Fibroblast of lung (primary cell): Measurements from ENCODE around the gene MDFI. TPM values are rescaled to one million over a fixed set of nuclear protein-coding genes. Genes with fewer than 3 reads are reported as not detected.

Experiments used
- DNase-seq, 2 donors: peaks; one replicate each; pipeline versions ENCODE4 v3.0.0 to v3.0.0-alpha.2; 2010; ENCODE audit warnings: low read depth in 2 of 2
- H2AFZ ChIP-seq: 2 replicates; pipeline ENCODE4 v1.5.1; 2012; ENCODE audit warnings: low read length, control low read depth, inconsistent platforms
- H3K27ac ChIP-seq: 2 replicates; pipeline ENCODE4 v1.5.1; 2011; ENCODE audit warnings: low read length, control low read depth; ENCODE audit not compliant: insufficient read depth
- H3K27me3 ChIP-seq: 2 replicates; pipeline ENCODE4 v1.5.1; 2011; ENCODE audit warnings: mild to moderate bottlenecking, low read length; ENCODE audit not compliant: control insufficient read depth, insufficient read depth
- H3K36me3 ChIP-seq: 2 replicates; pipeline ENCODE4 v1.5.1; 2011; ENCODE audit warnings: low read length; ENCODE audit not compliant: control insufficient read depth, insufficient read depth
- H3K4me1 ChIP-seq: 2 replicates; pipeline ENCODE4 v1.5.1; 2011; ENCODE audit warnings: low read length; ENCODE audit not compliant: control insufficient read depth, insufficient read depth; ENCODE audit errors: extremely low read depth
- H3K4me2 ChIP-seq: 2 replicates; pipeline ENCODE4 v1.5.1; 2011; ENCODE audit warnings: low read length, control low read depth; ENCODE audit not compliant: insufficient read depth; ENCODE audit errors: extremely low read depth
- H3K4me3 ChIP-seq, 4 experiments: fragments of 200-600 bp in 1 of 4; sonication (generic) in 1 of 4; replicated peaks in 1 of 4; 2 replicates each; pipeline ENCODE4 v1.5.1; 2011 to 2016; ENCODE audit warnings: low read length in 4 of 4, low read depth in 3 of 4, mild to moderate bottlenecking in 3 of 4, control low read depth in 2 of 4, inconsistent platforms in 1 of 4, mixed read lengths in 1 of 4; ENCODE audit not compliant: insufficient read depth in 1 of 4; ENCODE audit errors: control extremely low read depth in 1 of 4
- H3K79me2 ChIP-seq: 2 replicates; pipeline ENCODE4 v1.5.1; 2012; ENCODE audit warnings: mild to moderate bottlenecking, low read length, inconsistent platforms; ENCODE audit not compliant: control insufficient read depth, insufficient read depth
- H3K9ac ChIP-seq: 2 replicates; pipeline ENCODE4 v1.5.1; 2011; ENCODE audit warnings: mild to moderate bottlenecking, low read length, control low read depth; ENCODE audit not compliant: insufficient read depth
- H3K9me3 ChIP-seq: 2 replicates; pipeline ENCODE4 v1.5.1; 2012; ENCODE audit warnings: low read depth, low read length; ENCODE audit not compliant: control insufficient read depth, insufficient read depth
- H4K20me1 ChIP-seq: 2 replicates; pipeline ENCODE4 v1.5.1; 2011; ENCODE audit warnings: low read length; ENCODE audit not compliant: control insufficient read depth, insufficient read depth; ENCODE audit errors: extremely low read depth
- EZH2 ChIP-seq: IDR thresholded peaks from 2 replicates; pipeline ENCODE4 v1.5.1; 2012; ENCODE audit warnings: low read length, control low read depth, mild to moderate bottlenecking; ENCODE audit errors: missing control alignments
- polyA plus RNA-seq, 2 donors: library from polyadenylated mRNA; depleted of rRNA in 1 of 2; stranded (reverse) in 1 of 2; unstranded in 1 of 2; fragments of >200 nt; gene quantifications; 2 replicates each; pipeline ENCODE4 v1.2.1, GENCODE V29; 2011 to 2012; ENCODE audit warnings: missing spikeins in 1 of 2
- total RNA-seq: library from RNA; depleted of rRNA; stranded (reverse); fragments of >200 nt; gene quantifications from 2 replicates; pipeline ENCODE4 v1.2.1, GENCODE V29; 2014
- TF ChIP-seq, protein P1 (sequence below), 2 donors: IDR thresholded peaks in 1 of 2; conservative IDR thresholded peaks in 1 of 2; 1 replicate in 1 of 2; 2 replicates in 1 of 2; pipeline ENCODE4 v1.5.1; 2011 to 2012; ENCODE audit warnings: low read length in 2 of 2, control low read depth in 1 of 2, inconsistent platforms in 1 of 2, low read depth in 1 of 2, mild to moderate bottlenecking in 1 of 2

Gene MDFI
- total and polyA plus RNA-seq, 2 donors (not counting 1 experiment from before 2014, with no cell fraction given) = 0.17 TPM; not detected in 1

DNA sequence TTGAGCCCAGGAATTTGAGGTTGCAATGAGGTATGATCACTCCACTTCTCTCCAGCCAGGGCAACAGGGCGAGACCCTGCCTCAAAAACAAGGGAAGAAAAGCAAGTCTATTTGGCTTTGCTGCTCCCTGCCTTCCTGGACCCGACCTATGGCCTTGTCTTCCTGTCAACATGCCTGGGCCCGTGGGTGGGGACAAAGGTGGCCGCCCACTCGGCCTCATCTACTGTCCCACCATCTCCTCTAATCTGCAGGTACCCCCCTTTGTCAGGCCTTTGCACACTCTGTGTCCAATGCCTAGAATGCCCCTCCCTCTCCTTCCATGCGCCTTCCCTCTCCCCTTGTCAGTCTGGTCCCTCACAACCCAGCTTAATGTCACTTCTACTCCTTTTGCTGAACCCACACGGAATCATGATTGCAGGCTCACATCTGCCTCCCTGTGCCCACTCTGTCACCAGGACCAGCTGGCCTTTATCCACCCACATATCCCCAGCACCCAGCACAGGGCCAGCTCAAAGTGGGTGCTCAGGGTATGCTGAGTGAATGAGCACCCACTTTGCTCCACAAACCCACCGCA lies 40.3 kb downstream of the MDFI start:
- no peak overlapping the region for H3K9ac ChIP-seq
- TF ChIP-seq, protein P1, sequence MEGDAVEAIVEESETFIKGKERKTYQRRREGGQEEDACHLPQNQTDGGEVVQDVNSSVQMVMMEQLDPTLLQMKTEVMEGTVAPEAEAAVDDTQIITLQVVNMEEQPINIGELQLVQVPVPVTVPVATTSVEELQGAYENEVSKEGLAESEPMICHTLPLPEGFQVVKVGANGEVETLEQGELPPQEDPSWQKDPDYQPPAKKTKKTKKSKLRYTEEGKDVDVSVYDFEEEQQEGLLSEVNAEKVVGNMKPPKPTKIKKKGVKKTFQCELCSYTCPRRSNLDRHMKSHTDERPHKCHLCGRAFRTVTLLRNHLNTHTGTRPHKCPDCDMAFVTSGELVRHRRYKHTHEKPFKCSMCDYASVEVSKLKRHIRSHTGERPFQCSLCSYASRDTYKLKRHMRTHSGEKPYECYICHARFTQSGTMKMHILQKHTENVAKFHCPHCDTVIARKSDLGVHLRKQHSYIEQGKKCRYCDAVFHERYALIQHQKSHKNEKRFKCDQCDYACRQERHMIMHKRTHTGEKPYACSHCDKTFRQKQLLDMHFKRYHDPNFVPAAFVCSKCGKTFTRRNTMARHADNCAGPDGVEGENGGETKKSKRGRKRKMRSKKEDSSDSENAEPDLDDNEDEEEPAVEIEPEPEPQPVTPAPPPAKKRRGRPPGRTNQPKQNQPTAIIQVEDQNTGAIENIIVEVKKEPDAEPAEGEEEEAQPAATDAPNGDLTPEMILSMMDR (conservative IDR thresholded peaks at IDR 0.05 in 1 of 2, IDR thresholded peaks at IDR 0.05 in 1 of 2; ENCODE audit: low read depth in 1 of 2, low read length in 2 of 2) = no peak
- TF ChIP-seq EZH2 = no peak
- no peaks in the 10 kb centered on the region for H3K9me3 ChIP-seq
- no peak overlapping the region for H2AFZ ChIP-seq
- H3K4me3 ChIP-seq = no peak overlapping the region
- H3K27ac ChIP-seq = no peak overlapping the region
- no peaks in the 10 kb centered on the region for H3K36me3 ChIP-seq
- H3K27me3 ChIP-seq = peaks cover 4% of the 10 kb centered on the region
- peaks cover 2% of the 10 kb centered on the region for H3K4me1 ChIP-seq
- H3K79me2 ChIP-seq = no peaks in the 10 kb centered on the region
- DNase-seq = no peak
- no peaks in the 10 kb centered on the region for H4K20me1 ChIP-seq
- H3K4me2 ChIP-seq = no peak overlapping the region

DNA sequence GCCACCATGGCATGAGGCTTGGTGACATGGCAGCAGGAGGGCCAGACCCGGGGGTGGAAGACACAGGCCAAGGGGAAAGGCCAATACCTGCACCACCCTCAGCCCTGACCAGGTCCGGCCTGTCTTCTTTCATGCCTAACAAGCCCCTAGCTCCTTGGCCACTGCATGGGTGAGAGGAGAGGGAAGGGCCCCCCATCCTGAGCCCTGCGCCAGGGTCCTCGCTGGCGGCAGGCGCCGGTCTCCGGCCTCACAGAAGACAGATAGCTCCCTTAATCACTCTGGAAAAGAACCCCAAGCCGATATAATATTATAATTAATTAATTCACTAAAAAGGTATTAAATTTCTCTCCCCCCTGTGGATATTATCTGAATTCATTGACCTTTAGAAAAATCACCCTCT lies 41.4 kb downstream of the MDFI start:
- no peak overlapping the region for H3K4me3 ChIP-seq
- no peak overlapping the region for H2AFZ ChIP-seq
- no peaks in the 10 kb centered on the region for H3K36me3 ChIP-seq
- H3K9me3 ChIP-seq = no peaks in the 10 kb centered on the region
- H3K9ac ChIP-seq = no peak overlapping the region
- H3K79me2 ChIP-seq = no peaks in the 10 kb centered on the region
- H3K4me1 ChIP-seq = peaks cover 2% of the 10 kb centered on the region
- H3K27ac ChIP-seq = no peak overlapping the region
- DNase-seq = no peak
- TF ChIP-seq, protein P1 (conservative IDR thresholded peaks at IDR 0.05 in 1 of 2, IDR thresholded peaks at IDR 0.05 in 1 of 2; ENCODE audit: low read depth in 1 of 2, low read length in 2 of 2) = no peak
- TF ChIP-seq EZH2 = no peak
- H3K4me2 ChIP-seq = no peak overlapping the region
- H4K20me1 ChIP-seq = no peaks in the 10 kb centered on the region
- peaks cover 4% of the 10 kb centered on the region for H3K27me3 ChIP-seq

DNA sequence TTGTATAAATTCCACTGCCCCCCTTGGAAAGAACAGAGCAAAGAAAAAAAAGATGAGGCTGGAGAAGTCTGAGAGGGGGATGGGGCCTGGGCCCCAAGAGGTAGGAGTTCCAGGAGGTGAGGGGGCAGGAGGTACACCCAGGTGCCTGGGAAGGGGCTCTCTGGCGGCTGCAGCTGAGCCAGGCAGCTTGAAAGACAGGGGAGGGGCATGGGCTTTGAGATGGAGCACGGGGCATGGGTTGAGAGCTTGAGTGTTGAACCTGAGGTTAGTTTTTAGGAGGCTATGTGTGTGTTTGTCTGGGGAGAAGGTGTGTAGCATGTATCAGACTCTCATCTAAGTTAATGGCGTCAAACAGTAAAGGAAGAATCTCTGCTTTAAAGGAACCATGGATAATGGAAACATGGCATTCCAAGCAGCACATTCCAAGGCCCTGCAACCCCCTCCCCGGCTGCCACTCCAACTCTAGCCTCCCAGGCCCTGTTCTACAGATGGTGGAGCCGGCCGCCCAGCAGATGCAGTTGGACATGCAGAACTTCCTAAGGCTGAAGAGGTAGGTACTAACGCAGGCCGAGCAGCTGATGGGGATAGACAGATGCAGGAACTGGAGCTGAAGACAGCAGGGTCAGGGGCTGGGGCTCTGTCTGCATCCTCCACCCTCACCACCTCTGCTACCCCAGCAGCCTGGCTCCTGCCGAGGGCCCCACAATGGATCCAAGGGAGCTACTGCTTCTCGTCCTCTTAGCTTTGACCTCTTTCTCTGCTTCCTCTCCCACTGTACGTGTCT lies 42.1 kb downstream of the MDFI start:
- Histone ChIP-seq H3K9me3 (no peaks in the 10 kb centered on the region), H3K79me2 (no peaks in the 10 kb centered on the region), H3K4me3 (no peak overlapping the region), H3K27ac (no peak overlapping the region), H3K4me2 (no peak overlapping the region), H2AFZ (no peak overlapping the region), H3K4me1 (peaks cover 2% of the 10 kb centered on the region), H3K27me3 (peaks cover 4% of the 10 kb centered on the region), H3K9ac (no peak overlapping the region), H3K36me3 (no peaks in the 10 kb centered on the region), H4K20me1 (no peaks in the 10 kb centered on the region)
- no peak for DNase-seq
- TF ChIP-seq EZH2 = no peak
- TF ChIP-seq, protein P1 (conservative IDR thresholded peaks at IDR 0.05 in 1 of 2, IDR thresholded peaks at IDR 0.05 in 1 of 2; ENCODE audit: low read depth in 1 of 2, low read length in 2 of 2) = no peak
